Endothelial cell of umbilical vein (primary cell): ENCODE measurements around the gene FGF5.

Experiments
- CTCF ChIP-seq, 2 donors: IDR thresholded peaks; 1 replicate in 1 of 2; 2 replicates in 1 of 2; pipeline ENCODE4 v1.5.1; 2011; ENCODE audit warnings: low read length in 2 of 2, mild to moderate bottlenecking in 2 of 2, moderate library complexity in 2 of 2, control low read depth in 1 of 2, inconsistent platforms in 1 of 2, low read depth in 1 of 2; ENCODE audit not compliant: insufficient read depth in 1 of 2; ENCODE audit errors: extremely low read depth in 1 of 2
- EZH2 ChIP-seq: IDR thresholded peaks from 2 replicates; pipeline ENCODE4 v1.6.1; 2012; ENCODE audit warnings: borderline replicate concordance, low read depth, mild to moderate bottlenecking, moderate library complexity, low read length, inconsistent platforms; ENCODE audit not compliant: severe bottlenecking
- POLR2AphosphoS5 ChIP-seq: IDR thresholded peaks from 2 replicates; pipeline ENCODE4 v1.6.1; 2012; ENCODE audit warnings: low read depth, mild to moderate bottlenecking, control low read depth, low read length, moderate library complexity; ENCODE audit not compliant: insufficient read depth

GRCh38 chr4:80257851-80258250 is 8.6 kb upstream of the FGF5 start:
- no peak for TF ChIP-seq CTCF (IDR thresholded peaks at IDR 0.05; ENCODE audit: extremely low read depth in 1 of 2, insufficient read depth in 1 of 2, low read depth in 1 of 2, low read length in 2 of 2)
- TF ChIP-seq EZH2 = no peak
- no peak for TF ChIP-seq POLR2AphosphoS5
